NAMALWA (cell line): ENCODE measurements around the gene E2F2.
A peak's percentile ranks its signal among the peaks of the same experiment; 100 is the strongest.
"Not testable (repeated sequence)": the region's sequence is repeated elsewhere in the genome, so short reads cannot be mapped to it uniquely, and the experiment has no call there.

Experiments
- DNase-seq: peaks from one replicate; pipeline ENCODE4 v3.0.0-alpha.2; 2015; ENCODE audit warnings: low spot score

The E2F2 gene

GRCh38 chr1:23524716-23525401 is 6.2 kb downstream of the E2F2 start:
- peak; percentile 82 for DNase-seq

DNA sequence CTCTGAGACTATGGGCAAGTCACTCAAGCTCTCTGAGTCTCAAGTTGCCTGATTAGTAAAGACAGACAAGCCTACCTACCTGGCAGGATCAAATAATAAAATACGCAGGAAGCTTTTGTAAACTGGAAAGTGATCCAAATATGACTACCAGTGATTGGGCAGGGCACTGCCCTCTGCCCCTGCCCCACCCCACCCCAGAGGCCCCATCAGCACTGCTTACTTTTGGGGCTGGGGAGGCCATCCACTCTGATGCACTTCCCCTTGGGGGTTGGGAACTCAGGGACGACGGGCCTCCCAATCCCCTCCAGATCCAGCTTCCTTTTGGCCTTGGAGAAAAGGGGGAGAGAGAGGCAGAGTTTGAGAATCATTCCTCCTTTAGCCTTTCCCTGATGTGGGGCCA is 6.9 kb downstream of the E2F2 start:
- DNase-seq: no peak

DNA sequence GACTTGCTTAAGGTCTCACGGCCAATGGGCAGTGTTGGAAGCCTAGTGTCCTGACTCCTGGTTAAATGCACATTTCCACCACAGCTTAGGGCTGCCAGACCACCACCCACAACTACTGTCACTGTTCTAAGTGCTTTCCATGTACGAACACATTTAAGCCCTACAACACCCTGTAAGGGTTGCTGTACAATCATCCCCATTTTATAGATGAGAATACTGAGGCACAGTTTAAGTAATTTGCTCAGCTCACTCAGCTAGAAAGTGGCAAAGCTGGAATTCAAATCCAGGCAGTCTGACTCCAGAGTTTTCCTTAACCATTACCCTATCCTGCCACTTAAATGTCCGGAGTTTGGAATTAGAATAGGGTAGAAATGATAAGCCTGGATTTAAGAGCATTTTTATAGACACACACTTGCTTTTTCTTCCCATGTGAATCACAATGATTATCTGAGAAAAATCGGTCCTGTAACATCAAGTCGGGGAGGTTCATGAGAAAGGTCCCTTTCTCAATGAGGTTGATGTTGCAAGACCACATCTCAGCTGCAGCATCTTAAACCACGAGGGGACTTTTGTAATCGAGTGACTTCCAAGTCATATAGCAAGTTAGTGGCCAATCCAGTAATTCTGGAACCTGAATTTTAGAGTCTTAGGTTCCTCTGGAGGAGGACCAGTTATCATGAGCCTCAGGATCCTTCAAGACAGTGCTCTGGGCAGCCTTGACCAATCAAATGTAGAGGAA is 8.6 kb downstream of the E2F2 start:
- no peak for DNase-seq

- DNase-seq: peak; percentile 56
Measured at GRCh38 chr1:23521588-23521987, 9.4 kb downstream of the E2F2 start.

DNA sequence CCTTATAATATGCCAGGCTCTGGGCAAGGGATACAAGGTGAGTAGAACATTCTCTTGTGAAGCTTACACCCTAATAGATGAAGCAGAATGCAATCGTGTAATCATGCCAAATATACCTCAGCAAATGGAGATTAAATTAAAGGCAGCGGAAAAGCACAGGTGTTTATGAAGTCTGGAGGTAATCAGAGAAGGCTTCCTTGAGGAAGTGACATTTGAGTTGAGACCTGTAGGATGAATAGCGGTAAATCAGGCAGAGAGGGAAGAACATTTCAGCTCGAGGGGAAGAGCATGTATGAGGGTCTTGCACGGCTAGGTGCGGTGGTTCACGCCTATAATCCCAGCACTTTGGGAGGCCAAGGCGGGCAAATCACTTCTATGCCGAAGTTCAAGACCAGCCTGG is 13.5 kb downstream of the E2F2 start:
- no peak for DNase-seq

DNA sequence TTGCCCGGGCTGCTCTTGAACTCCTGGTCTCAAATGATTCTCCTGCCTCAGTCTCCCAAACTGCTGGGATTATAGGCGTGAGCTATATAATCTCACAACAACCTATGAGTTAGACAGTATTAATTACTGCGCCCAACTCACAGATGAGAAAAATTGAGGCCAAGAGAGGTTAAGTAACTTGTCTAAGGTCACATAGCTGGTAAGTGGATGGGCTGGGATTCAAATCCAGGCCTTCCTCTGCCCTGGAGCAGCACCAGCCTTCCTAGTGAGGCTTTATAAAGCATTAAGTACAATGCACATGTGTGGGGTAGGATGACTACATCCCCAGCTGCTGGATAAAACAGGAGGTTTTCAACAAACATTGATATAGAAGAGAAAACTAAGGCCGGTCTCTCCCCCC is 15.1 kb downstream of the E2F2 start:
- DNase-seq: no peak

DNA sequence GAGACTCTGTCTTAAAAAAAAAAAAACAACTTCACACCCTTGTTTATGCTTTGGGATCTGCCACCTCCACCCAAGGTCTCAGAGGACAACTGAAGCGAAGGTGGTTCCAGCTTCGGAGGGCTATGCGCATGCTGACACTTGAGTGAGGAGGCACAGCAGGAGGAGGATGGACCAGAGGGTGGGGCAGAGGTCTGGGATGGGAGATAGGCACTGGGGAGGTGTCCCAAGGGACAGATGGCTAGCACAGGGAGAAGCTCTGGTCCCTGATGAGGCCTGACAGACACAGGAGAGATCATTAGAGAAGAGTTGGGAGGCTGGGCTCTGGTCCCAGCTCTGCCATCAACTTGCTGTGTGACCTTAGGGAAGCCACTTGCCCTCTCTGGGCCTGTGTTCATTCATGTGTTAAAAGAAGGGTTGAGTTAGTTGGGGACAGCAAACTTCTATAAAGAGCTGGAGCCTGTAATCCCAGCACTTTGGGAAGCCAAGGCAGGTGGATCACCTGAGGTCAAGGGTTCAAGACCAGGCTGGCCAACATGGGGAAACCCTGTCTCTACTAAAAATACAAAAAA is 16.8 kb downstream of the E2F2 start:
- DNase-seq: no peak

- DNase-seq: no peak
Measured at GRCh38 chr1:23509896-23510295, 21.1 kb downstream of the E2F2 start.

DNA sequence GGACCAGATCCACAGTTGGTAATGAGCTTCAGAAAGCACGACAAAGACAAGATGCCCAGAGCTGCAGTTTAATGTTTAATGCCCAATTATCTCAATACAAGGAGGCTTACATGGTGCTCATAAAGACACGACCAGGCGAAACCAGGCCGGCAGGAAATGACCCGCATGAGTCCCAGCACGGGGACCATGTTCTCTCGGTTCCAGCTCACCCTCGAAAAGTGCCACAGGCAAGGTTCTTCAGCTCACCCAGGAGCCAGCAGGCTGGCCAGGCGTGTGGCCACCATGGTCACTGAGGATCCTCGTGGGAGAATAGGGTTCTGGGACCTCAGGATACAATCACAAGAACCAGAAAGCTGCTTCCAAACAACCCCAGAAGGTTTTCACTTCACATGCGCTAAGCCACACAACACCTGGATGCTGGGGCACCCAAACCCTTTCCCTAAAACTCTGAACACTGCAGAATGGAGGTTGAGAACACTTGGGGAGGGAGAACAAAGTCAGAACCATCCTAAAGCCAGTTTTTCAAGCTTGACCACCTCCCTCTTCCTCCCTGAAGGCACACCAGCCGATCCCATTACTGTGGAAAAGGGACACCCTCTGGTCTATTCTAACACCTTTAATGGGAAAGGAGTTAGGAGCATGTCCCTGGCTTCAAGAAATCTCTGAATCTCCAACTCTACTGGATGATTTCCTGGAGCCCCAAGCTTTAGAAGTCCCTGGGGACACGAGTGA is 24.5 kb downstream of the E2F2 start:
- no peak for DNase-seq

DNA sequence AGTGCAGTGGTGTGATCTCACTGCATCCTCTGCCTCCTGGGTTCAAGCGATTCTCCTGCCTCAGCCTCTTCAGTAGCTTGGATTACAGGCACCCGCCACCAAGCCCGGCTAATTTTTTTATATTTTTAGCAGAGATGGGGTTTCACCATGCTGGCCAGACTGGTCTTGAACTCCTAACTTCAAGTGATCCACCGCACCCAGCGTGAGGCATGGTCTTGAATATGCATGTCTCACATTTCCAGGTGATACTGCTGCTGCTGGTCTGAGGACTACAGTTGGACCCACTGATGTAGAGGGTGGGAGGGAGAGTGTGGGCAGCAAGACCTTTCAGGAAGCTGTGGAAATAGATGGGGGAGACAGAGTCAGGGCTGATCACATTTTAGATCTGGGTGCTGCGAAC is 25.2 kb downstream of the E2F2 start:
- no peak for DNase-seq

GRCh38 chr1:23504156-23504555 is 26.9 kb downstream of the E2F2 start:
- DNase-seq: not testable (repeated sequence)

DNA sequence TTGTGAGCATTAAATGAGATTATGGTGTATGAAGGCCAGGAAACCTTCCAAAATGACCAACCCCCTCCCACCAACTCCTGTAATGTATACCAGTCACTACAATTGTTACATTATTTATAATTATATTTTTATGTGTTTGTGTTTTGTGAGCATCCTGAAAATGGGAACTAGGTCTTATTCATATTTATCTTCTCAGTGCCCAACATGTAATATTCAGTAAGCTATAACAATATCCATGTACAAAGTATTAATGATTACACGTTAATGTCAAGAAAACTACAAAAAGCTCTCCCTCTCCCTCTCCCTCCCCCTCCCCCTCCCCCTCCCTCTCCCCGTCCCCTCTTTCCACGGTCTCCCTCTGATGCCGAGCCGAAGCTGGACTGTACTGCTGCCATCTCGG is 28.1 kb downstream of the E2F2 start:
- DNase-seq: no peak

DNA sequence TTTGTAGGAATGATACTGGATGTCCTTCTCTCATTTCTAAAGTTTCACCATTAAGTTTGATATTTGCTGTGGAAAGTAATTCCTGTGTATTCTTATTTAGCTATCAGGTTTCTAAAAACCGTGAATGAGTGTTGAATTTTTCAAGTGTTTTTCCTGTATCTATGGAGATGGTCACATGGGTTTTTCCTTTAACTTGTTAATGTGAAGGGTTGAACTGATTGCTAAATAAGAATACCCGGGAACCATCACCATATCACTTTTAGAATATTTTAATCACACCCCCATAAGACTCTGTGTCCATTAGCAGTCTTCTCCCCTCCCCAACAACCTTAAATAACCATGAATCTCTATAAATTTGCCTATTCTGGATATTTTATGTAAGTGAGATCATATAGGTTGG is 30.6 kb downstream of the E2F2 start:
- no peak for DNase-seq

GRCh38 chr1:23497777-23498439 is 33.1 kb downstream of the E2F2 start:
- no peak for DNase-seq

DNA sequence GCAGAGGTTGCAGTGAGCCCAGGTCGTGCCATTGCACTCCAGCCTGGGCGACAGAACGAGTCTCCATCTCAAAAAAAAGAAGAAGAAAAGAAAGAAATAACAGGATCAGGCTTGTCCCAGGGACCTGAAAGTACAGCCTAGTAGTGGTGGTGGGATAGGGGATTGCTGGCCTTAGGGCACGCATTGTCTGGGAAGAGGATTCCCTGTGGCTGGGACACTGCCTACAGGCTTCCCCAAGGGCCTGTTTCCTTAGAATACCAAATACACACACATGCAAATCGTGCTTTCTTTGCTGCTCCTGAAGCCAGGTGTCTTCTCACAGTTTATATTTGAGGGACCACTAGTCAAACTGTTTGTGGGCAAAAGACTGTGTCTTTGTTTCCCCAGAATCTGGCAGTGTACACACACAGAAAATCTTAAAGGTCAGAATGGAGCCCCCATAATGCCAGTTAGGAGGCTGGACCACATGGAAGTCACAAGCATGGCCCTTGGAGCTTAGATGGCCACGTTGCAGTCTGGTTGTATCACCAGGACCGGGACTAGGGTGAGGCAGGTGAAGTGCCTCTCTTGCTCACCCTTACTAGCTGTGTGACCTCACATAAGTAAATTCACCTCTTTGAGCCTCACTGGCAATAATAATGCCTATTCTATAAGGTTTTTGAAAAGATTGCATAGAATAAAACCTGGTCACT is 34.4 kb downstream of the E2F2 start:
- no peak for DNase-seq

GRCh38 chr1:23494836-23495235 is 36.2 kb downstream of the E2F2 start:
- not testable (repeated sequence) for DNase-seq

DNA sequence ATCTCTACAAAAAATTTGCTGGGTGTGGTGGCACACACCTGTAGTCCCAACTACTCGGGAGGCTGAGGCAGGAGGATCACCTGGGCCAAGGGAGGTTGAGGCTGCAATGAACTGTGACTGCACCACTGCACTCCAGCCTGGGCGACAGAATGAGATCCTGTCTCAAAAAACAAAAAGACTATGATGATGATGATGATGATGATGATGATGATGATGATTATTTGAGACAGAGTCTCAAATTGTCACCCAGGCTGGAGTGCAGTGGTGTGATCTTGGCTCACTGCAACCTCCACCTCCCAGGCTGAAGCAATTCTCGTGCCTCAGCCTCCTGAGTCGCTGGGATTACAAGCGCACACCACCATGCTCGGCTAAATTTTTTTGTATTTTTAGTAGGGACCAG is 38.3 kb downstream of the E2F2 start:
- not testable (repeated sequence) for DNase-seq

DNA sequence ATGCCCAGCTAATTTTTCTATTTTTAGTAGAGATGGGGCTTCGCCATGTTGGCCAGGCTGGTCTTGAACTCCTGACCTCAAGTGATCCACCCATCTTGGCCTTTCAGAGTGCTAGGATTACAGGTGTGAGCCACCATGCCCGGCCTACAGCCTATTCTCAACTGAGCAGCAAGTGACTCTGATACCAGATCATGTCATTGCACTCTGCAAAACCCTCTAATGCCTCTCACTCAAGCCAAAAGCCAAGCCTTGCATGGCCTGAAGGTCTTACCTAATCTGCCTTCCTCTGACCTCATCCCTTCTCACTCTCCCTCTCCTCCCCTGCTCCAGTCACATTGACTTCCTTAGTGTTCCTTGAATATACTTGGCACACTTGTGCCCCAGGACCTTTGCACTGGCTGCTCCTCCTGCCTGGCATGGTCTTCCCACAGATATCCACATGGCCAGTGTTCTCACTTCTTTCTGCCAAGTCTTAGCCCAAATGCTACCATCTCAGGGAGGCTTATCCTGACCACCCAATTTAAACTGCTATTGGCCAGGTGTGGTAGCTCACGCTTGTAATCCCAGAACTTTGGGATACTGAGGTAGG is 38.8 kb downstream of the E2F2 start:
- no peak for DNase-seq

DNA sequence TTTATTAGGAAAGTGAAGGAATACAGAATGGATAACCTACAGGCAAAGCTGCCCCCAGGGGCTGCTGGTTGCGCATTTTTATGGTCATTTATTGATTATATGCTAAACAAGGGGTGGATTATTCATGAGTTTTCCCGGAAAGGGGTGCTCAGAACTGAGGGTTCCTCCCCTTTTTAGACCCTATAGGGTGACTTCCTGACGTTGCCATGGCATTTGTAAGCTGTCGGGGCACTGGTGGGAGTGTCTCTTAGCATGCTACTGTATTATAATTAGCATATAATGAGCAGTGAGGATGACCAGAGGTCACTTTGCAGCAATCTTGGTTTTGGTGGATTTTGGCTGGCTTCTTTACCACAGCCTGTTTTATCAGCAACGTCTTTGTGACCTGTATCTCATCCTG is 41.2 kb downstream of the E2F2 start:
- DNase-seq: no peak

DNA sequence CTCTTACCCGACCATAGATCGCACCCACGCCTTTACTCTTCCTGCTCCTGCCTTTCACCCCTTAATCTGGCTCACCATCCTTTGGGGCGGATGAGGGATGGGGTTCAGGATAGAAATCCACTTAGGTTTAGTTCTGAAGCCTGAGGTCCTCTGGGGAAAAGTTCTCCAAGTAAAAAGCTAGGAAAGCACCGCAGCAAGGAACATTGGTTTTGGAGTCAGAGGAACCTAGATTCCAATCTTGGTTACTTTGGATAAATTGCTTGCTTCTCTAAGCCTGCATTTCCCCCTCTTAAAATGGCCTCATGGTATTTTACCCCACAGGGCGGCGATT is 46.1 kb downstream of the E2F2 start:
- DNase-seq: no peak

DNA sequence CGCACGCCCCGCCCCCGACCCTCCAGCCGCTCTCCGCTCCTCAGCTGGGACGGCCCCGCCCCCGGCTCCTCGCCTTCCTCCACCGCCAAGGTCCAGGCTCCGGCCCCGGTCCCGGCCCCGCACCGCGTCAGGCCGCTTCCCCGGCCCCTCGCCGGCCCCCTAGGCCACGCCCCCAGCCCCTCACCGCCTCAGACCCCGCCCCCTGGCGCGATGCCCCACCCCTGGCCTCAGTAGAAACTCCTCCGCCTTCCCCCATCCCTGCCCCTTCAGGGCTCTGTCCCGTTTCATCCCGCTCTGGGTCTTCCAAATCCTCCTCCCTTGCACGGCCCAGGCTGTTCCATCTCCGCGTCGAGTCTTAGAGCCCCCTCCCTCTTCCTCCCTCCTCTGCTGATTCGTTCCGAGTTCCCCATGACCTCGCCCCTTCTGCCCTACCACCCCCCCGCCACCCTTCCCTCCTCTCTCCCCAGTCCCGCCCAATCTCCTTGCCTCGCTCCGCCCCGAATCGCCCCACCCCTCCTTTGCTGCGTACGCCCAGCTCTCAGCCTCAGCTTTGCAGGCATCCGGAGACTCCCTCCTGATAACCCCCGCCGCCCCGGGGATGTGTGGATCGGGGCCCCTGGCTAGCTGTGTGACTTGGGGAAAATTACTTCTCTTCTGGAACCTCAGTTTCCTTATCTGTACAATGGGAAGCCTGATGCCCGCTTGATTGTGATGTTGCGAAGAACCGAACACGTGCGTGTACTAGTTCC is 46.6 kb downstream of the E2F2 start:
- peak; percentile 94 for DNase-seq
